ENCODE data around the gene VDAC2.

VDAC2 gene

DNA sequence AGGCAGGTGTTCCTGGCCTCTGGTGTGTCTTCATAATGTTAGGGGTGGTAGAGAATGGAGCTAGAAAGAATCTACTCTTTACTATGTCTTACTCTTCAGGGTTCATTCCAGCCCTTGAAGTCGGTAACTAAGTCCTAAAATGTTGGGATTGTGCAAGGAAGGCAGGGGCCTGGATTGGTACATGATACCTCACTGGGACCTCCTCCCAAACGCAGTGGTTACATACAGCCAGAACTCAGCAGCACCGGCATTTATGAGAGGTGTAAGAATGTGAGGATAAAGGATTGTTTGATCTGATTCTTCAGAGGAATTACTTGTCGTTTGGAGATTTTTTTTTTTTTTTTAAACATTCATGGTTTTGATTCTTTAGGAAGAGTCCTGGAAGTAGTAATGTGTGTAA, 18.2 kb downstream of the VDAC2 start:
- DNase-seq (ENCODE audit: low read depth in 2 of 3, low spot score in 2 of 3): no peak

DNA sequence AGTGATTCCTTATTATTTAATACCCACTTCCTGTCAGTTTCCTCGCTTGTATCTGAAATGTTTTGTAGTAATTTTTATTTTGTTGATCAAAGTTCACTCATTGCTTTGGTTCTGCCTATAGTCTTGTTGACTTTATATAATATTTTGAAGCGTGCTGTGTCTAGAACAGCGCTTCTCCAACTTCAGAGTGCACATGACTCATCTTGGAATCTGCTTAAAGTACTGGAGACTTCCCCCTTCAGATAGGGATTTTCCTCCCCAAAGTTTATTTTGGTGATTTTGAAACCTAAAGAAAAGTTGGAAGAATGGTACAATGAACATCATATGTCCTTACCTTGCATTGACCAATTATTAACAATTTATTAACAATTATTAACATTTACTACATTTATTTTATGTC, 19.4 kb downstream of the VDAC2 start:
- no peak for DNase-seq (ENCODE audit: low read depth in 2 of 3, low spot score in 2 of 3)

DNA sequence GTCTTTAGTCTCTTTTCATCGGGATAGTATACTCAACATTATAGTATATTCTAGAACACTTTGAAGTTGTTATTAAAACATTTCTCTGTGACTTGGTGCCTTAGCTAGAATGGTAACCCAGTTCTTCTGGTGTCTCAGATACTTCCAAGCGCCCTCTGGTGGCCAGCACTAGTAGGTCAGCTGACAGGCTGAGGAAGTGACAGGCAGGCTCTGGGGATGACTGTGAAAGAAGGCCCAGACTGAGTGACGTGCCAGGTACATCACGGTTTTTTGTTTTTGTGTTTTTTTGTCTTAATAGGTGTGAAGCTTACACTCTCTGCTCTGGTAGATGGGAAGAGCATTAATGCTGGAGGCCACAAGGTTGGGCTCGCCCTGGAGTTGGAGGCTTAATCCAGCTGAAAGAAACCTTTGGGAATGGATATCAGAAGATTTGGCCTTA, 20.0 kb downstream of the VDAC2 start:
- DNase-seq (ENCODE audit: low read depth in 2 of 3, low spot score in 2 of 3): peak; percentile 69 to 89 (median 74)

- no peak for DNase-seq (ENCODE audit: low read depth in 2 of 3, low spot score in 2 of 3)
Observed at GRCh38 chr10:75231672-75232581, 21.3 kb downstream of the VDAC2 start.

DNA sequence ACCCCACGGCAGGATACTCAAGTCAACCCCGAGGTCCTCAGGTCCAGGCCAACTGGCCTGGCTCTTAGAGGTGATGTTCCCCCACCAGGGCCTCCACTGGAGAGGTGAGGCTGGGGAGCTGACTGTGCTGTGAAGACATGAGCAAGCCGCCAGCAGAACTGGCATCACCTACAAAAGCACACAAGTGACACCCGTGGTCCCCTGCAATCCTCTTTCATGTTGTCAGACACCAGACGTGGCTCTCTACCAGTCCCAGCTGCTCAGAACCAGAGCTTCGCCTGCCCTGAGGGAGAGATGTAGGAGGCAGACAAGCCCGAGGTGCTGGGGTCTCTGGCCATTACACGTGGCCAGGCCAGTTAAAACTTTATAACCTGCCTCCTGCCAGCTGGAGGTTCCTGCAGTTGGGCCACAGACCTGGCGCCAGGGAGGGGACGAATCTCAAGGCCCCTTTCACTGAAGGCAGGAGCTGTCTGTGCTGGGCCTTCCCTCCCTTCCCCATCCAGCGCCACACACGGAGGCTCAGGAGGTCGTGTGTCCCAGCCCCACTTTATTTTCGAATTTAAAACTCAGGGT, 22.9 kb downstream of the VDAC2 start:
- DNase-seq (ENCODE audit: low read depth in 2 of 3, low spot score in 2 of 3): no peak

- peak; percentile 93 to 97 (median 96) for DNase-seq (ENCODE audit: low read depth in 2 of 3, low spot score in 2 of 3)
Observed at GRCh38 chr10:75234017-75234682, 23.6 kb downstream of the VDAC2 start.

GRCh38 chr10:75234683-75235374, 24.2 kb downstream of the VDAC2 start:
- DNase-seq (ENCODE audit: low read depth in 2 of 3, low spot score in 2 of 3): peak; percentile 14 to 37 (median 23)

DNA sequence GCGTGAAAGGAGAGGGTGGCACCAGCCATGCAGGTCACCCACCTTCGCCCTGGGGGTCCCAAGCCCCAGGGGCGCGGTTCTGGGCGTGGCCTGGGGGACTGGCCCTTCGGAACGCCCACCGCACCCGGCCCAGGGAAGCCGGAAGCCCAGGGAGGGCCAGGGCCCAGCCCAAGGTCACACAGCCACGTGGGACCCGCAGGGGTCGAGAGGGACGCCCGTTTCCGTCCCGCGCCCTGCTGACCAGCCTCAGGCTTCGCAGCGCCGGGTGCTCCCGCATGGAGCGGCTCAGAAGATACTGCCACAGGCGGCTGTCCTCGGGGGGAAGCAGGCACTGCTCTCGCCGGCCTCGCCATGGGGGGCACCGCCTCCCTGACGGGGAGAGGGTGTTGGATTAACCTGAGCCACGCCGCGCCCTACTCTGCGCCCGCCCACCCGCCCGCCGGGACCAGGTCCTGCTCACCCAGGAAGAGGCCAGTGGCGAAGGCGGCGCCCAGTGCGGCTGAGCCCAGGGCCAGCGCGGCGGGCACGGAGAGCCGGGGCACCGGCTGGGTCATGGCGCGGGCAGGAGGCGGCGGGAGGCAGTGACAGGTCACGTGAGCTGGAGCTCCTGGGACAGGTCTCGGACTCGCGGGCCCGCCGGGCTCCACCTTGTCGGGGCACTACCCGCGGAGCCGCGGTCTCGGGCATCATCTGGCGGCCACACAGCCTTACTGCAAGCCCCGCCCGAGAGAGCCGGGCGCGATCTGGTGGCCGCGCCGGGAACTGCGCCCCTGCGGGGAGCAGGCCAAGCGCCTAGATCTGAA, 25.0 kb downstream of the VDAC2 start, which contains the start of gene COMTD1:
Gene COMTD1, minus strand, starts transcription at position 583 of the 803 bp plus-strand sequence. Its CDS starts 29 bp downstream, at position 554.
- peak; percentile 89 to 91 (median 89) for DNase-seq (ENCODE audit: low read depth in 2 of 3, low spot score in 2 of 3)

- no peak for DNase-seq (ENCODE audit: low read depth in 2 of 3, low spot score in 2 of 3)
Observed at GRCh38 chr10:75236178-75236825, 25.7 kb downstream of the VDAC2 start.

DNA sequence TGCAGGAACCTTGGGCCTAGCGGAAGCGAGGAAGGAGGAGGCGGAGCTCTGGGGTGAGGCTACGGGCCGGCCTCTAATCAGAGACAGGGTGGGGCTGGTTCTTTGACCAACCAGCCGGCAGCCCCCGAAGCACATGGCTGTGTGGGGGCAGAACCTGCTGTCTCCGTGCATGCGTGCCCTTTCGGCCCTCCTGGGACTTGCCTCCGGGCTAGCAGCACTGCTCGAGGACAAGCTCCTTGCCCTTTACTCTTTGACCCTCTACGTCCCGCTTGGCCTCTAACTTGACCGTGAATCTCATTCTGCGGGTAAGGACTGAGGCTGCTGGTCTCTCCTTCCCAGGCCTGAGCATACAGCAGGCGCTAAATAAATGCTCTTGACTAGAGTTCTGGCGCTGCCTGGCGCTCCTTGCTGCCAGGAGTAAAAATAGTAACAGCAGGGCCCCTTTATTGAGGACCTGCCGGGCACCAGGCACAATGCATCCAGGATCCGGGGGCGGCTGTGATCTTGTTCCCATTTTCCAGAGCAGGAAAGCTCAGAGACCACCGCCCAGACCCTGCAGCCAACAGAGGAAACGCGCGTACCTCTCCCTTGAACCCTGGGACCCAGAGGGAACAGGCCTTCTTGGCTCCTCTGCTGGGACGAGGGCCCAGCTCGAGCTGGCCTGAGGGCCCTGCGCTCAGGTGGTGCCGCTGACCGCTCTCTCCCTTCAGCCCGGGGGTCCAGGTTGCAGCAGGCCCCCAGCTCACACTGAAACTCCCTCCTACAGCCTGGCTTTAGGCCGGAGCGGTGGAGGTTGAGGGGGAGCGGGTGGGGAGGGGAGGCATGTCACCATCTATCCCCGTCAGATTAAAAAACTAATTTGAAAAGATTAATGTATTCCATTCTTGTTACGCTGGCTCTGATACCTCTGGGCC, 27.8 kb downstream of the VDAC2 start:
- DNase-seq (ENCODE audit: low read depth in 2 of 3, low spot score in 2 of 3): no peak

DNA sequence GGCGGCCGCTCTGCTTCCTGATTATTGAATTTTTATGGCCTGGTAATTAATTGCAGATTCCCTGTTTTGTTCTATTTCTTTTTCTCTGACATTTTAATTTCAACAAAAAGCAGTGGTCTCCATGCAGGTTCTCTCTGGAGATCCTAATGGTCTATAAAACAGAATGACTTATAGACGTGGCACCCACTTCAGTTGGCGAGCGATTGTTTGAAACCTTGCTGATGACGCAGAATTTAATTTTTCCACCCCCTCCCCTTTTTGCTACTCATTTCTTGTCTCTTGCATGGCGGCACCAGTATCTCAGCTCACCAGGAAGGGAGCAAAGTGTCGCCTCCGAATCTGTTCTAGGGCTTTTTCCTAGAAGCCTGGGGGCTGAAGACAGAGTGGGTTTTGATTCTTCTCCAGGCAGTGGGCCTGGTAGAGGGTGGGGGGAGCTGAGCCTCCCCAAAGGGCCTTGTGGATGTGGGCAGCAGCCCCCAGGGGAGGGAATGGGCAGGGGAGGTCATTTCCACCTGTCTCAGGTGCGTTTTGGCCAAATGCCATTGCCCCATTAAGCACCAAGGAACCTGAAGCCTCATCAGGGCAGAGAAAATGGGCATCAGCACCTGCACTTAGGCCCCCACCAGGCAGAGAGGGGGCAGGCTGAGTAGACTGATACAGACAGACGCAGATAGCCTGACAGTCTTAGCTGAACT, 28.6 kb downstream of the VDAC2 start:
- no peak for DNase-seq (ENCODE audit: low read depth in 2 of 3, low spot score in 2 of 3)

DNA sequence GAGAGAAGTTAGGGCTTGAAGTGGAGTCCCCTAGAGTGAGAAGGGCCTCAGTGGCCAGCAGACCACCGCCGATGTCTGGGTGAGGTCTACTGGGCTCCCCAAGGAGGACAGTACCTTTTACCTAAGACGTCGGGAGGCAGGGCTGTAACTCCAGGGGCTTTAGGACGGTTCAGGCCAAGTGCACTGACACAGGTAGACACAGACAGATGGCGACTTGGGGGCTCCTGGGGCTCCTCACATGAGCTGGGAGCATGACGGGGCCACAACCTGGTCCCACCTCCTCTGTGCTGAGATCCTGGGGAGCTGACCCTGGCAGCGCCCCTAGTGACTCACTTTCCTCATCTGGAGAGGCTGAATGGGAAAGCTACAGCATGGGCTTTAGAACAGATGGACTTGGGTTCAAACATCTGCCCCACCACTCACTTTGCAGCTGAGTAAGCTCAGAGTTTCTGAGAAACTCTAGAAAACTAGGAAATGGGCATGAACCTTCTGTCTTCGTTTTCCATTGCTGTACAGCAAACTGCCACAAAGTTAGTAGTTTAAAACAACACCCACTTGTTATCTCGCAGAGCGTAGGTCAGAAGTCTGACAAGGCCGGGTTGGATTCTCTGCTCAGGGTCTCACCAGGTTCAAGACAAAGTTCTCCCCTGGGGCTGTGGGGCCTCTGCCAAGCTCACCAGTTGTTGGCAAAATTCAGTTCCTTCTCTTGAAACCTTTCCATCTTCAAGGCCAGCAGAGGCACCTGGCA, 29.9 kb downstream of the VDAC2 start:
- no peak for DNase-seq (ENCODE audit: low read depth in 2 of 3, low spot score in 2 of 3)

GRCh38 chr10:75243426-75243825, 32.8 kb downstream of the VDAC2 start:
- no peak for DNase-seq (ENCODE audit: low read depth in 2 of 3, low spot score in 2 of 3)

- DNase-seq (ENCODE audit: low read depth in 2 of 3, low spot score in 2 of 3): no peak
Observed at GRCh38 chr10:75244487-75245353, 34.1 kb downstream of the VDAC2 start.

- no peak for DNase-seq (ENCODE audit: low read depth in 2 of 3, low spot score in 2 of 3)
Observed at GRCh38 chr10:75245354-75246250, 35.0 kb downstream of the VDAC2 start.

DNA sequence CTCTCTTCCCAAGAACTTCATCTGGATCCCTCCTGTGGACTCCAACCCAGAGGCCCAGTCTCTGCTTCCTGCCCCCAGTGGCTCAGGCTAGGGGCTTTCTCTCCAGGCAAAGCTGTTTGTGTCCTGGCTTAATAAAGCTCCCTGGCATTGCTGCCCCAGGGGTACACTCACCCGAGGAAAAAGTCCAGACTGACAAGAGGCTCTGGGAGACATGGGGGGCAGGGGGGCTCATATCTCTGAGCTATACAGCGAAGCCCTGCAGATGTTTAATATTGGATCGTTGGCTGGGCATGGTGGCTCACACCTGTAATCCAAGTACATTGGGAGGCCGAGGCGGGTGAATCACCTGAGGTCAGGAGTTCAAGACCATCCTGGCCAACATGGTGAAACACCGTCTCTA, 35.9 kb downstream of the VDAC2 start:
- no peak for DNase-seq (ENCODE audit: low read depth in 2 of 3, low spot score in 2 of 3)

All from activated CD8-positive, alpha-beta memory T cell treated with anti-CD3 and anti-CD28 coated beads for 48 hours (primary cell).